WTC11 (cell line): ENCODE data around the gene SSU72. TPM values are rescaled to one million over a fixed set of nuclear protein-coding genes. Genes with fewer than 3 reads are reported as not detected.
A peak's percentile ranks its signal among the peaks of the same experiment; 100 is the strongest.

Source experiments
- ATAC-seq: fragments of 200-7000 bp; cut with Tn5 transposase; 2 replicates; pipeline ENCODE4 v1.10.0; 2021; ENCODE audit warnings: mild to moderate bottlenecking, moderate library complexity
- CTCF ChIA-PET: fragments of 300-600 bp; sonication (Branson Sonifier 250); formaldehyde crosslinking; loops from one replicate; lab custom pipeline; 2021; ENCODE audit warnings: antibody characterized with exemption; lab: Charles Lee
- POLR2A ChIA-PET: fragments of 350-600 bp; sonication (Branson Sonifier 250); formaldehyde crosslinking; loops from one replicate; lab custom pipeline; 2021; ENCODE audit warnings: antibody characterized with exemption; lab: Charles Lee
- DNase-seq: peaks from one replicate; pipeline ENCODE4 v3.0.0; 2021; ENCODE audit warnings: low spot score
- H3K27ac Mint-ChIP-seq: 2 replicates; pipeline ENCODE4 v1.8.0; 2021; ENCODE audit warnings: mixed read lengths
- H3K27me3 Mint-ChIP-seq: 2 replicates; pipeline ENCODE4 v1.8.0; 2021; ENCODE audit warnings: low read depth, mild to moderate bottlenecking, moderate library complexity, mixed read lengths
- H3K36me3 Mint-ChIP-seq: 2 replicates; pipeline ENCODE4 v1.8.0; 2021; ENCODE audit warnings: mixed read lengths
- H3K4me1 Mint-ChIP-seq: 2 replicates; pipeline ENCODE4 v1.8.0; 2022; ENCODE audit warnings: mixed read lengths
- H3K4me3 Mint-ChIP-seq: 2 replicates; pipeline ENCODE4 v1.8.0; 2021; ENCODE audit warnings: mild to moderate bottlenecking, moderate library complexity, mixed read lengths
- H3K9me3 Mint-ChIP-seq: 2 replicates; pipeline ENCODE4 v1.8.0; 2021; ENCODE audit warnings: mixed read lengths
- JUN ChIP-seq: sonication (generic); formaldehyde crosslinking; IDR thresholded peaks from 2 replicates; pipeline ENCODE4 v1.8.0; 2023; ENCODE audit warnings: mild to moderate bottlenecking, missing genetic modification reagents
- NFE2L1 ChIP-seq: sonication (generic); formaldehyde crosslinking; IDR thresholded peaks from 2 replicates; pipeline ENCODE4 v1.8.1; 2023; ENCODE audit warnings: missing genetic modification reagents
- TCF7 ChIP-seq: sonication (generic); formaldehyde crosslinking; IDR thresholded peaks from 2 replicates; pipeline ENCODE4 v1.8.0; 2022; ENCODE audit warnings: mild to moderate bottlenecking, low read depth, missing genetic modification reagents, moderate library complexity
- TEAD1 ChIP-seq: sonication (generic); formaldehyde crosslinking; IDR thresholded peaks from 2 replicates; pipeline ENCODE4 v1.8.0; 2022; ENCODE audit warnings: mild to moderate bottlenecking, missing genetic modification reagents
- ZNF121 ChIP-seq: sonication (generic); formaldehyde crosslinking; IDR thresholded peaks from 2 replicates; pipeline ENCODE4 v1.8.0; 2023; ENCODE audit warnings: missing genetic modification reagents
- ZNF138 ChIP-seq: sonication (generic); formaldehyde crosslinking; conservative IDR thresholded peaks from 2 replicates; pipeline ENCODE4 v1.8.1; 2022; ENCODE audit warnings: mild to moderate bottlenecking, moderate library complexity, missing genetic modification reagents
- ZNF232 ChIP-seq: sonication (generic); formaldehyde crosslinking; IDR thresholded peaks from 2 replicates; pipeline ENCODE4 v1.8.0; 2022; ENCODE audit warnings: mild to moderate bottlenecking, missing genetic modification reagents
- total RNA-seq: library from RNA; stranded (reverse); gene quantifications from 3 replicates; pipeline ENCODE4 v1.2.3, GENCODE V29; 2021
- TF ChIP-seq, protein P1 (sequence below): fragments of 200-600 bp; IDR thresholded peaks from 2 replicates; pipeline ENCODE4 v1.8.0; 2022; ENCODE audit warnings: antibody characterized with exemption
- TF ChIP-seq, protein P2 (sequence below): sonication (generic); formaldehyde crosslinking; IDR thresholded peaks from 2 replicates; pipeline ENCODE4 v1.8.0; 2022; ENCODE audit warnings: mild to moderate bottlenecking, missing genetic modification reagents
- TF ChIP-seq, protein P3 (sequence below): sonication (generic); formaldehyde crosslinking; IDR thresholded peaks from 2 replicates; pipeline ENCODE4 v1.8.1; 2022; ENCODE audit warnings: low read depth, mild to moderate bottlenecking, moderate library complexity, missing genetic modification reagents, borderline replicate concordance
- TF ChIP-seq, protein P4 (sequence below): sonication (generic); formaldehyde crosslinking; IDR thresholded peaks from 2 replicates; pipeline ENCODE4 v1.8.0; 2022; ENCODE audit warnings: mild to moderate bottlenecking, missing genetic modification reagents
- TF ChIP-seq, protein P5 (sequence below): sonication (generic); formaldehyde crosslinking; IDR thresholded peaks from 2 replicates; pipeline ENCODE4 v1.8.0; 2023; ENCODE audit warnings: missing genetic modification reagents, mild to moderate bottlenecking, borderline replicate concordance

Gene SSU72
- total RNA-seq, 1 experiment from 2014 or later: 158 TPM

DNA sequence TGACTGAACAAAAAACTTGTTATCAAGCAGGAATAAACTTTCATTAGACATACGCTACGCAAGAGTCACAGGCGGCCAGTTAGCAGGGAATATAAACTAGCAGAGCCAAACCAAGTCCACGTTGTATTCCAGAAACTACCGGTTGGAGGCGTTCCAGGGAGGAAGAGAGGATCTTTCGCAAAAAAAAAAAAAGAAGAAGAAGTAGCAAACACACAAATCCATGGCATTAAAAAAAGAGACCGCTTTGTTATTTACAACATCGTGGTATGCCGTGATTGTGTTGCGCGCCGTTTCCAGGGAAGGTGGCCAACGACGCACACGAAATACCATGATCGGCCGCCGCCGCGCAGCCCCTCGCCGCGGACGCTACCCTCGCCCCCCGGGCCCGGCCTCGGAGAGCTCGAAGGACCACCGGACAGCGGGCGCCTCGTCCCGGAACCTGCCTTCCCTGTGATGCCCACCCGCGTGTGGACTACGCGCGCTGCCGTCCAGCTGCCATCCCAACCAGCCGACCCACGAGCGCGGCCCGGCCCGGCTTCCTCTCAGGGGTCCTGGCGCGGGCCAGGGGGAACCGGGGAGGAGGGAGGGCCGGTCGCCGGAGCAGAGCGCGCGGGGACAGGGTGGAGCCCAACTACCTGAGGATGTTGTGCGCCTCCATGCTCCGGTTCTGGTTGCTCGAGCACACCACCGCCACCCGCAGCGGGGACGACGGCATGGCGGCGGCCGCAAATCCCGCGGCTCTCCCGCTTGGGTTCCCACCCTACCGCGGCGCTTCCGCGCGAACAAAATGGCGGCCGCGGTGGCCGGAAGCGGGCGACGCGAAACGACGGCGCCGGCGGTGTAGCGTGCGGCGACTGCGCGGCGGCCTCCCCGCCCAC, 581 bp downstream of the SSU72 start (continued):
- TF ChIP-seq, protein P1, sequence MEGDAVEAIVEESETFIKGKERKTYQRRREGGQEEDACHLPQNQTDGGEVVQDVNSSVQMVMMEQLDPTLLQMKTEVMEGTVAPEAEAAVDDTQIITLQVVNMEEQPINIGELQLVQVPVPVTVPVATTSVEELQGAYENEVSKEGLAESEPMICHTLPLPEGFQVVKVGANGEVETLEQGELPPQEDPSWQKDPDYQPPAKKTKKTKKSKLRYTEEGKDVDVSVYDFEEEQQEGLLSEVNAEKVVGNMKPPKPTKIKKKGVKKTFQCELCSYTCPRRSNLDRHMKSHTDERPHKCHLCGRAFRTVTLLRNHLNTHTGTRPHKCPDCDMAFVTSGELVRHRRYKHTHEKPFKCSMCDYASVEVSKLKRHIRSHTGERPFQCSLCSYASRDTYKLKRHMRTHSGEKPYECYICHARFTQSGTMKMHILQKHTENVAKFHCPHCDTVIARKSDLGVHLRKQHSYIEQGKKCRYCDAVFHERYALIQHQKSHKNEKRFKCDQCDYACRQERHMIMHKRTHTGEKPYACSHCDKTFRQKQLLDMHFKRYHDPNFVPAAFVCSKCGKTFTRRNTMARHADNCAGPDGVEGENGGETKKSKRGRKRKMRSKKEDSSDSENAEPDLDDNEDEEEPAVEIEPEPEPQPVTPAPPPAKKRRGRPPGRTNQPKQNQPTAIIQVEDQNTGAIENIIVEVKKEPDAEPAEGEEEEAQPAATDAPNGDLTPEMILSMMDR: no peak
- peak; percentile 14; the same call in 1 of the 2 replicates for TF ChIP-seq TEAD1
- peak; percentile 66; the same call in 1 of the 2 replicates for TF ChIP-seq JUN (CRISPR knock-in tag)
- TF ChIP-seq TCF7 (CRISPR knock-in tag): no peak
- peak; percentile 68; the same call in 1 of the 2 replicates for TF ChIP-seq ZNF232 (CRISPR knock-in tag)
- TF ChIP-seq, protein P2, sequence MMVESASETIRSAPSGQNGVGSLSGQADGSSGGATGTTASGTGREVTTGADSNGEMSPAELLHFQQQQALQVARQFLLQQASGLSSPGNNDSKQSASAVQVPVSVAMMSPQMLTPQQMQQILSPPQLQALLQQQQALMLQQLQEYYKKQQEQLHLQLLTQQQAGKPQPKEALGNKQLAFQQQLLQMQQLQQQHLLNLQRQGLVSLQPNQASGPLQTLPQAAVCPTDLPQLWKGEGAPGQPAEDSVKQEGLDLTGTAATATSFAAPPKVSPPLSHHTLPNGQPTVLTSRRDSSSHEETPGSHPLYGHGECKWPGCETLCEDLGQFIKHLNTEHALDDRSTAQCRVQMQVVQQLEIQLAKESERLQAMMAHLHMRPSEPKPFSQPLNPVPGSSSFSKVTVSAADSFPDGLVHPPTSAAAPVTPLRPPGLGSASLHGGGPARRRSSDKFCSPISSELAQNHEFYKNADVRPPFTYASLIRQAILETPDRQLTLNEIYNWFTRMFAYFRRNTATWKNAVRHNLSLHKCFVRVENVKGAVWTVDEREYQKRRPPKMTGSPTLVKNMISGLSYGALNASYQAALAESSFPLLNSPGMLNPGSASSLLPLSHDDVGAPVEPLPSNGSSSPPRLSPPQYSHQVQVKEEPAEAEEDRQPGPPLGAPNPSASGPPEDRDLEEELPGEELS (CRISPR knock-in tag): peak; percentile 42; the same call in 1 of the 2 replicates
- no peak for TF ChIP-seq NFE2L1 (CRISPR knock-in tag)
- TF ChIP-seq, protein P3, sequence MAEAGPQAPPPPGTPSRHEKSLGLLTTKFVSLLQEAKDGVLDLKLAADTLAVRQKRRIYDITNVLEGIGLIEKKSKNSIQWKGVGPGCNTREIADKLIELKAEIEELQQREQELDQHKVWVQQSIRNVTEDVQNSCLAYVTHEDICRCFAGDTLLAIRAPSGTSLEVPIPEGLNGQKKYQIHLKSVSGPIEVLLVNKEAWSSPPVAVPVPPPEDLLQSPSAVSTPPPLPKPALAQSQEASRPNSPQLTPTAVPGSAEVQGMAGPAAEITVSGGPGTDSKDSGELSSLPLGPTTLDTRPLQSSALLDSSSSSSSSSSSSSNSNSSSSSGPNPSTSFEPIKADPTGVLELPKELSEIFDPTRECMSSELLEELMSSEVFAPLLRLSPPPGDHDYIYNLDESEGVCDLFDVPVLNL (CRISPR knock-in tag): 0 out of 2 replicates have a peak, but pooled peaks have one; percentile 11
- TF ChIP-seq, protein P4, sequence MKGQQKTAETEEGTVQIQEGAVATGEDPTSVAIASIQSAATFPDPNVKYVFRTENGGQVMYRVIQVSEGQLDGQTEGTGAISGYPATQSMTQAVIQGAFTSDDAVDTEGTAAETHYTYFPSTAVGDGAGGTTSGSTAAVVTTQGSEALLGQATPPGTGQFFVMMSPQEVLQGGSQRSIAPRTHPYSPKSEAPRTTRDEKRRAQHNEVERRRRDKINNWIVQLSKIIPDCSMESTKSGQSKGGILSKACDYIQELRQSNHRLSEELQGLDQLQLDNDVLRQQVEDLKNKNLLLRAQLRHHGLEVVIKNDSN (CRISPR knock-in tag): peak; percentile 13; the same call in 1 of the 2 replicates
- TF ChIP-seq ZNF138: no peak

DNA sequence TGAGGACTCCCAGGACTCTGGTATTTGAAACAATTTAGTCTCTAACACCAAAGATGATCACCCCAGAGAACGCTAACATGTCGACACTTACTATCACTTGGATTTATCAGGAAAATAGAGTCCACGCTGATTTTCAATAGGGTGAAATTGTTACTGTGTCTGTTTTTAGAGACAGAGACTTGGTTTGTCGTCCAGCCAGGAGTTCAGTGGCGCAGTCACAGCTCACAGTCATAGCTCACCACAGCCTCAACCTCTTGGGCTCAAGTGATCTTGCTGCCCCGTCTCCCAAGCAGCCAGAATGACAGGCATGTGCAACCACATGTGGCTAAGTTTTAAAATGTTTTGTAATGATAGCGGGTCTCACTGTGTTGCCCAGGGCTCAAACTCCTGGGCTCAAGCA, 5.3 kb downstream of the SSU72 start:
- DNase-seq (no peak), ATAC-seq (no peak)
- ChIA-PET POLR2A (interaction anchor here (1.3 kb wide), 1 partner anchor 10 kb away, joined by 3 read pairs; no protein-coding TSS in a partner anchor), CTCF (no interaction called here)
- Mint-ChIP-seq H3K36me3 (peaks cover 24% of the 10 kb centered on the region), H3K4me1 (peaks cover 6% of the 10 kb centered on the region), H3K27me3 (no peaks in the 10 kb centered on the region), H3K27ac (0 out of 2 replicates have a peak overlapping the region, but pooled peaks have one; percentile 53), H3K4me3 (no peak overlapping the region), H3K9me3 (no peaks in the 10 kb centered on the region)
- TF ChIP-seq, protein P5, sequence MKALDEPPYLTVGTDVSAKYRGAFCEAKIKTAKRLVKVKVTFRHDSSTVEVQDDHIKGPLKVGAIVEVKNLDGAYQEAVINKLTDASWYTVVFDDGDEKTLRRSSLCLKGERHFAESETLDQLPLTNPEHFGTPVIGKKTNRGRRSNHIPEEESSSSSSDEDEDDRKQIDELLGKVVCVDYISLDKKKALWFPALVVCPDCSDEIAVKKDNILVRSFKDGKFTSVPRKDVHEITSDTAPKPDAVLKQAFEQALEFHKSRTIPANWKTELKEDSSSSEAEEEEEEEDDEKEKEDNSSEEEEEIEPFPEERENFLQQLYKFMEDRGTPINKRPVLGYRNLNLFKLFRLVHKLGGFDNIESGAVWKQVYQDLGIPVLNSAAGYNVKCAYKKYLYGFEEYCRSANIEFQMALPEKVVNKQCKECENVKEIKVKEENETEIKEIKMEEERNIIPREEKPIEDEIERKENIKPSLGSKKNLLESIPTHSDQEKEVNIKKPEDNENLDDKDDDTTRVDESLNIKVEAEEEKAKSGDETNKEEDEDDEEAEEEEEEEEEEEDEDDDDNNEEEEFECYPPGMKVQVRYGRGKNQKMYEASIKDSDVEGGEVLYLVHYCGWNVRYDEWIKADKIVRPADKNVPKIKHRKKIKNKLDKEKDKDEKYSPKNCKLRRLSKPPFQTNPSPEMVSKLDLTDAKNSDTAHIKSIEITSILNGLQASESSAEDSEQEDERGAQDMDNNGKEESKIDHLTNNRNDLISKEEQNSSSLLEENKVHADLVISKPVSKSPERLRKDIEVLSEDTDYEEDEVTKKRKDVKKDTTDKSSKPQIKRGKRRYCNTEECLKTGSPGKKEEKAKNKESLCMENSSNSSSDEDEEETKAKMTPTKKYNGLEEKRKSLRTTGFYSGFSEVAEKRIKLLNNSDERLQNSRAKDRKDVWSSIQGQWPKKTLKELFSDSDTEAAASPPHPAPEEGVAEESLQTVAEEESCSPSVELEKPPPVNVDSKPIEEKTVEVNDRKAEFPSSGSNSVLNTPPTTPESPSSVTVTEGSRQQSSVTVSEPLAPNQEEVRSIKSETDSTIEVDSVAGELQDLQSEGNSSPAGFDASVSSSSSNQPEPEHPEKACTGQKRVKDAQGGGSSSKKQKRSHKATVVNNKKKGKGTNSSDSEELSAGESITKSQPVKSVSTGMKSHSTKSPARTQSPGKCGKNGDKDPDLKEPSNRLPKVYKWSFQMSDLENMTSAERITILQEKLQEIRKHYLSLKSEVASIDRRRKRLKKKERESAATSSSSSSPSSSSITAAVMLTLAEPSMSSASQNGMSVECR (CRISPR knock-in tag): no peak
- TF ChIP-seq ZNF121: 0 out of 2 replicates have a peak, but pooled peaks have one; percentile 62
